Endothelial cell of umbilical vein (primary cell): ENCODE results near the gene FBN2. TPM values are rescaled to one million over a fixed set of nuclear protein-coding genes. Genes with fewer than 3 reads are reported as not detected.

Experiments used
- BruUV-seq: library from RNA; stranded (reverse); fragments of 400-500 nt; replicated peaks from 2 replicates; lab custom pipeline; 2021; lab: Mats Ljungman, UMichigan
- CTCF ChIA-PET: fragments of 300-600, 350-600 bp; sonication (Branson Sonifier 250); formaldehyde crosslinking; loops from one replicate; lab custom pipeline; 2021; ENCODE audit warnings: antibody characterized with exemption, inconsistent platforms; lab: Charles Lee
- POLR2A ChIA-PET: fragments of 300-600, 350-600 bp; sonication (Branson Sonifier 250); formaldehyde crosslinking; loops from one replicate; lab custom pipeline; 2021; ENCODE audit warnings: antibody characterized with exemption, inconsistent platforms; lab: Charles Lee
- DNase-seq: peaks from one replicate; pipeline ENCODE4 v3.0.0-alpha.2; 2011; ENCODE audit warnings: low read depth, low spot score
- FAIRE-seq: peaks from 2 replicates; lab custom pipeline; 2011; peaks lifted over from hg19 to GRCh38; lab: Jason Lieb, UNC
- H2AFZ ChIP-seq: 2 replicates; pipeline ENCODE4 v1.6.0; 2012; ENCODE audit warnings: low read depth, low read length, control low read depth, inconsistent platforms
- H3K27ac ChIP-seq: 2 replicates; pipeline ENCODE4 v1.5.1; 2011; ENCODE audit warnings: low read depth, mild to moderate bottlenecking, control low read depth, low read length, moderate library complexity; ENCODE audit not compliant: insufficient read depth
- H3K27me3 ChIP-seq, 2 experiments: 2 replicates each; pipeline versions ENCODE4 v1.6.0 to v1.6.1; 2011; ENCODE audit warnings: low read length in 2 of 2, mixed read lengths in 1 of 2; ENCODE audit not compliant: control insufficient read depth in 2 of 2, insufficient read depth in 2 of 2
- H3K36me3 ChIP-seq, 2 experiments: 2 replicates in 1 of 2; 3 replicates in 1 of 2; pipeline ENCODE4 v1.5.1; 2011; ENCODE audit warnings: low read length in 2 of 2, mild to moderate bottlenecking in 1 of 2, moderate library complexity in 1 of 2; ENCODE audit not compliant: control insufficient read depth in 2 of 2, insufficient read depth in 2 of 2; ENCODE audit errors: extremely low read depth in 1 of 2
- H3K4me1 ChIP-seq: 3 replicates; pipeline ENCODE4 v1.5.1; 2011; ENCODE audit warnings: mild to moderate bottlenecking, low read length; ENCODE audit not compliant: control insufficient read depth, insufficient read depth; ENCODE audit errors: extremely low read depth
- H3K4me2 ChIP-seq: 2 replicates; pipeline ENCODE4 v1.6.1; 2011; ENCODE audit warnings: low read length, control low read depth, mixed read lengths; ENCODE audit not compliant: insufficient read depth
- H3K4me3 ChIP-seq, 3 experiments: fragments of 200-600 bp in 1 of 3; sonication (generic), shearing (Covaris generic) in 1 of 3; replicated peaks in 1 of 3; 2 replicates each; pipeline ENCODE4 v1.5.1; 2011 to 2016; ENCODE audit warnings: control low read depth in 3 of 3, low read length in 3 of 3, mild to moderate bottlenecking in 2 of 3, inconsistent platforms in 1 of 3, low read depth in 1 of 3, moderate library complexity in 1 of 3; ENCODE audit not compliant: insufficient read depth in 1 of 3
- H3K79me2 ChIP-seq: 2 replicates; pipeline ENCODE4 v1.6.0; 2012; ENCODE audit warnings: low read length, inconsistent platforms; ENCODE audit not compliant: control insufficient read depth, insufficient read depth
- H3K9ac ChIP-seq: replicated peaks from 2 replicates; pipeline ENCODE3; 2011; ENCODE audit warnings: low read length, control low read depth; ENCODE audit not compliant: insufficient read depth; ENCODE audit errors: extremely low read depth
- H3K9me1 ChIP-seq: replicated peaks from 3 replicates; pipeline ENCODE4 v1.6.0; 2011; ENCODE audit warnings: mild to moderate bottlenecking, low read length; ENCODE audit not compliant: control insufficient read depth, insufficient read depth; ENCODE audit errors: extremely low read depth
- H3K9me3 ChIP-seq: replicated peaks from 2 replicates; pipeline ENCODE4 v1.5.1; 2012; ENCODE audit warnings: low read length, inconsistent platforms; ENCODE audit not compliant: control insufficient read depth, insufficient read depth
- H4K20me1 ChIP-seq: replicated peaks from 2 replicates; pipeline ENCODE3; 2011; ENCODE audit warnings: mild to moderate bottlenecking, low read length; ENCODE audit not compliant: control insufficient read depth, insufficient read depth; ENCODE audit errors: extremely low read depth
- CTCF ChIP-seq, 2 donors: IDR thresholded peaks; 1 replicate in 1 of 2; 2 replicates in 1 of 2; pipeline ENCODE4 v1.5.1; 2011; ENCODE audit warnings: low read length in 2 of 2, mild to moderate bottlenecking in 2 of 2, moderate library complexity in 2 of 2, control low read depth in 1 of 2, inconsistent platforms in 1 of 2, low read depth in 1 of 2; ENCODE audit not compliant: insufficient read depth in 1 of 2; ENCODE audit errors: extremely low read depth in 1 of 2
- EZH2 ChIP-seq: IDR thresholded peaks from 2 replicates; pipeline ENCODE4 v1.6.1; 2012; ENCODE audit warnings: borderline replicate concordance, low read depth, mild to moderate bottlenecking, moderate library complexity, low read length, inconsistent platforms; ENCODE audit not compliant: severe bottlenecking
- FOS ChIP-seq: IDR thresholded peaks from 2 replicates; pipeline ENCODE4 v1.6.1; 2011; ENCODE audit warnings: mild to moderate bottlenecking, low read length, moderate library complexity, borderline replicate concordance; ENCODE audit not compliant: insufficient read depth
- GATA2 ChIP-seq: IDR thresholded peaks from 2 replicates; pipeline ENCODE4 v1.7.0; 2011; ENCODE audit warnings: low read depth, mild to moderate bottlenecking, moderate library complexity, mixed read lengths, low read length; ENCODE audit not compliant: insufficient read length, insufficient read depth
- JUN ChIP-seq: IDR thresholded peaks from 2 replicates; pipeline ENCODE4 v1.6.1; 2011; ENCODE audit warnings: borderline replicate concordance, low read depth; ENCODE audit not compliant: insufficient read length, insufficient read depth
- MAX ChIP-seq: IDR thresholded peaks from 2 replicates; pipeline ENCODE4 v1.6.1; 2011; ENCODE audit not compliant: insufficient read depth, insufficient read length
- MYC ChIP-seq: IDR thresholded peaks from one replicate; pipeline ENCODE4 v1.6.1; 2011; ENCODE audit warnings: mild to moderate bottlenecking, low read depth, low read length
- POLR2A ChIP-seq: IDR thresholded peaks from 2 replicates; pipeline ENCODE4 v1.6.1; 2012; ENCODE audit warnings: low read depth, mild to moderate bottlenecking, control low read depth, low read length
- POLR2AphosphoS5 ChIP-seq: IDR thresholded peaks from 2 replicates; pipeline ENCODE4 v1.6.1; 2012; ENCODE audit warnings: low read depth, mild to moderate bottlenecking, control low read depth, low read length, moderate library complexity; ENCODE audit not compliant: insufficient read depth
- dilution Hi-C: fragments of 300-500 bp; cut with MboI; formaldehyde crosslinking; loops from one replicate; pipeline ENCODE4 v1.15.0; 2019; ENCODE audit warnings: low sequenced_read_pairs; ENCODE audit not compliant: extremely low pct_ligation_motif_present
- intact Hi-C: fragments of 100-400 bp; cut with micrococcal nuclease; formaldehyde crosslinking; loops from one replicate; pipeline ENCODE4 v1.10.0; 2022
- polyA plus RNA-seq, 4 experiments: library from polyadenylated mRNA; depleted of rRNA in 3 of 4; stranded (reverse) in 3 of 4; unstranded in 1 of 4; fragments of >200 nt; gene quantifications; 2 replicates each; pipeline versions ENCODE4 v1.2.1 to v1.2.3, GENCODE V29; 2011 to 2012; ENCODE audit warnings: missing spikeins in 1 of 4
- total RNA-seq: library from RNA; stranded (reverse); gene quantifications from 2 replicates; pipeline ENCODE4 v1.2.3, GENCODE V29; 2021

The FBN2 gene
- total and polyA plus RNA-seq, 2 donors (not counting 3 experiments of a cell fraction or from before 2014, with no cell fraction given), result 21.8 to 57.4 TPM

DNA sequence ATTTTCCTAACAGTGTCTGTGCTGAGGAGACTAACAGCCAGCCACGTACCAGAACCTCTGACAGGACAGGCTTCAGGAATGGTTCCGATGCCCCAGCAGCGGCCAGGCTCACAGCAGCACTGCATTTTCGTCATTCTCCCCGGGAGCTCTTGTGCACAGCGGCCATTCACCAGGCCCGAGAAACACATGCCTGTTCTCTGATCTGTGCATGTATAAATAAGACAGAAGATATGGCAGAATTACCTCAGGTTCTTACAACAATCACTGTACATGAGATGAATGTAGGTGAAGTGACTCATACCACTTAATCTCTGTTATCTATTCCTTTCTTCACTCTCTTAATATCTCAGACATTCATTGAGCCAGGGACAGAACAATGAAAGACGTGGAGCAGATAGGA, 143.0 kb downstream of the FBN2 start:
- Histone ChIP-seq H3K36me3 (no peaks in the 10 kb centered on the region), H3K9me3 (no peaks in the 10 kb centered on the region), H3K4me3 (no peak overlapping the region), H4K20me1 (no peaks in the 10 kb centered on the region), H2AFZ (no peak overlapping the region), H3K4me1 (no peaks in the 10 kb centered on the region), H3K27ac (no peak overlapping the region), H3K79me2 (no peaks in the 10 kb centered on the region), H3K9ac (no peak overlapping the region), H3K9me1 (no peaks in the 10 kb centered on the region), H3K4me2 (no peak overlapping the region), H3K27me3 (no peaks in the 10 kb centered on the region)
- POLR2A ChIA-PET, result no interaction called here
- dilution Hi-C loops (no loop called here), intact Hi-C loops (no loop called here)
- BruUV-seq, result no TSS peak
- DNase-seq (no peak), FAIRE-seq (no peak)
- TF ChIP-seq MYC, result no peak
- TF ChIP-seq JUN, result no peak
- no peak for TF ChIP-seq MAX
- no peak for TF ChIP-seq GATA2
- CTCF ChIA-PET, result no interaction called here

GRCh38 chr5:128384068-128384467, 154.0 kb downstream of the FBN2 start:
- Histone ChIP-seq H3K27ac (no peak overlapping the region), H3K4me1 (no peaks in the 10 kb centered on the region), H3K9ac (no peak overlapping the region), H3K4me3 (no peak overlapping the region), H2AFZ (no peak overlapping the region), H3K4me2 (no peak overlapping the region), H3K27me3 (no peaks in the 10 kb centered on the region), H3K36me3 (no peaks in the 10 kb centered on the region), H3K79me2 (no peaks in the 10 kb centered on the region), H3K9me3 (no peaks in the 10 kb centered on the region), H4K20me1 (no peaks in the 10 kb centered on the region), H3K9me1 (no peaks in the 10 kb centered on the region)
- DNase-seq (no peak), FAIRE-seq (no peak)
- dilution Hi-C loops (no loop called here), intact Hi-C loops (no loop called here)
- no TSS peak for BruUV-seq
- no peak for TF ChIP-seq MYC
- TF ChIP-seq MAX, result no peak
- TF ChIP-seq POLR2A, result no peak
- no peak for TF ChIP-seq EZH2
- TF ChIP-seq CTCF (IDR thresholded peaks at IDR 0.05; ENCODE audit: extremely low read depth in 1 of 2, insufficient read depth in 1 of 2, low read depth in 1 of 2, low read length in 2 of 2), result no peak
- TF ChIP-seq JUN, result no peak
- TF ChIP-seq FOS, result no peak
- TF ChIP-seq GATA2, result no peak
- TF ChIP-seq POLR2AphosphoS5, result no peak
- ChIA-PET CTCF (no interaction called here), POLR2A (no interaction called here)
